ENCODE results near the gene ABR. TPM values are rescaled to one million over a fixed set of nuclear protein-coding genes. Genes with fewer than 3 reads are reported as not detected.
A peak's percentile ranks its signal among the peaks of the same experiment; 100 is the strongest.
"Not testable (repeated sequence)": the region's sequence is repeated elsewhere in the genome, so short reads cannot be mapped to it uniquely, and the experiment has no call there.

The ABR gene
- total and polyA plus RNA-seq, 4 experiments from 2014 or later, result 7.2 to 157 (median 86.1) TPM

DNA sequence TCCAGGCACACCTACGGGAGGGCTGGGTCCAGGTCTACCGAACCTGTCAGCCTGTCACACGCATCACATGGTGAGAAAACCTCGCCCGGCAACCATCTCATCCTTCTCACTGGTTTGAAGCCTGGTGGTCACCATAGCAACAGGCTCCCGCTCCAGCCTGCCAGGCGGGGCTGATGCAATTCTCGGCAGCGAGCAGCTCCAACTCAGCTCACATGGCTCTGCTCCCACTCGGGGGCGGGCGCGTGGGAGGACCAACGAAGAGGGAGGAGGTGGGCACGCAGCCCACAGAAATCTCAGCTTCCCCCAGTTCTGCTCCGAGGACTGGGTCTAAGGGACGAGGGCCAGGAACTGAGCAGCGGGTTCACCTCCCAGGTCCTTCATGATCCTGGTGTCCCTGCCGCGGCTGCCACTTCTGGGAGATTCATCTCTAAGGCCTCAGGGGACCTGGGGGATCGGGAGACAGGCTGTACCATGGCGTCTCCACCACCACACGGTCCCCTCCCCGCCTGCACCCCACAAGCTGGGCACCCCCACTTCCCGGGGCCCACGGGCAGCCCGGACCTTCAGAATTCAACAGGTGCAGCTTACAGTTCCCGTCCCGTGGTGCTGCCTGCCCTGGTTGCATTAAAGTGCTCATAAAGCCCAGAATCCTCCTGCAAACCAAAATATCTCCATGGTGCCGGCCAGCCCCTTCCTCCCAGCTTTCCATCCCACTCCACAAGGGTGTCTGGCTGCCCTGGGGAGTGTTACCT, 25.8 kb downstream of the ABR start:
- peaks cover 2 to 7% of the 10 kb centered on the region in 2 donors for H3K36me3 Mint-ChIP-seq
- intact Hi-C loops (cut with micrococcal nuclease), result no loop called here
- no peaks in the 10 kb centered on the region for H3K36me3 ChIP-seq (ENCODE audit: insufficient read depth, low read length)
- no peaks in the 10 kb centered on the region for H3K4me1 ChIP-seq (ENCODE audit: insufficient read depth, low read length)
- H3K9me3 ChIP-seq (ENCODE audit: control insufficient read depth in 1 of 2, low read length in 2 of 2), result no peaks in the 10 kb centered on the region
- POLR2A ChIA-PET (ENCODE audit: partially characterized antibody), result no interaction called here
- peaks cover 0 to 3% (median 0%) of the 10 kb centered on the region in 8 donors for H3K9me3 Mint-ChIP-seq
- peak overlapping the region in 2 of 7 donors; percentile 47 to 66 for H3K27ac Mint-ChIP-seq
- no peak overlapping the region for H3K4me3 ChIP-seq (ENCODE audit: low read length in 2 of 2)
- H3K4me3 Mint-ChIP-seq, result no peak overlapping the region
- no peaks in the 10 kb centered on the region for H3K27me3 Mint-ChIP-seq
- no peak overlapping the region for H3K27ac ChIP-seq (ENCODE audit: low read depth, low read length)
- H3K4me1 Mint-ChIP-seq, result no peaks in the 10 kb centered on the region
- CTCF ChIA-PET (ENCODE audit: partially characterized antibody), result no interaction called here
- no peaks in the 10 kb centered on the region for H3K27me3 ChIP-seq (ENCODE audit: insufficient read depth, low read length)
- no peak for DNase-seq

- intact Hi-C loops (cut with micrococcal nuclease); CTCF ChIA-PET (ENCODE audit: partially characterized antibody); H3K36me3 ChIP-seq (ENCODE audit: insufficient read depth, low read length); H3K27ac Mint-ChIP-seq; H3K4me3 ChIP-seq (ENCODE audit: low read length in 2 of 2); H3K4me3 Mint-ChIP-seq; H3K27me3 ChIP-seq (ENCODE audit: insufficient read depth, low read length); DNase-seq; H3K9me3 ChIP-seq (ENCODE audit: control insufficient read depth in 1 of 2, low read length in 2 of 2); POLR2A ChIA-PET (ENCODE audit: partially characterized antibody); H3K4me1 Mint-ChIP-seq; H3K4me1 ChIP-seq (ENCODE audit: insufficient read depth, low read length); H3K27ac ChIP-seq (ENCODE audit: low read depth, low read length); H3K36me3 Mint-ChIP-seq; H3K9me3 Mint-ChIP-seq; H3K27me3 Mint-ChIP-seq: not testable (repeated sequence)
These were observed 27.2 kb downstream of the ABR start for GRCh38 chr17:1152582-1152981.

GRCh38 chr17:1150863-1151600, 28.7 kb downstream of the ABR start:
- Mint-ChIP-seq H3K9me3 (no peaks in the 10 kb centered on the region), H3K27ac (peak overlapping the region in 1 of 7 donors; percentile 67), H3K4me3 (no peak overlapping the region), H3K36me3 (peaks cover 0 to 4% of the 10 kb centered on the region in 2 donors), H3K4me1 (no peaks in the 10 kb centered on the region), H3K27me3 (no peaks in the 10 kb centered on the region)
- H3K4me1 ChIP-seq (ENCODE audit: insufficient read depth, low read length), result no peaks in the 10 kb centered on the region
- H3K9me3 ChIP-seq (ENCODE audit: control insufficient read depth in 1 of 2, low read length in 2 of 2), result no peaks in the 10 kb centered on the region
- POLR2A ChIA-PET (ENCODE audit: partially characterized antibody), result no interaction called here
- no peaks in the 10 kb centered on the region for H3K36me3 ChIP-seq (ENCODE audit: insufficient read depth, low read length)
- no peaks in the 10 kb centered on the region for H3K27me3 ChIP-seq (ENCODE audit: insufficient read depth, low read length)
- CTCF ChIA-PET (ENCODE audit: partially characterized antibody), result interaction anchor here (0.8 to 1.3 kb wide), 2 partner anchors 28 to 93 kb away, joined by 3 read pairs; no protein-coding TSS in a partner anchor
- no peak overlapping the region for H3K4me3 ChIP-seq (ENCODE audit: low read length in 2 of 2)
- no peak overlapping the region for H3K27ac ChIP-seq (ENCODE audit: low read depth, low read length)
- intact Hi-C loops (cut with micrococcal nuclease), result no loop called here
- DNase-seq, result no peak

GRCh38 chr17:1149869-1150268, 29.9 kb downstream of the ABR start:
- Histone ChIP-seq H3K27me3 (ENCODE audit: insufficient read depth, low read length) (no peaks in the 10 kb centered on the region), H3K36me3 (ENCODE audit: insufficient read depth, low read length) (no peaks in the 10 kb centered on the region), H3K4me1 (ENCODE audit: insufficient read depth, low read length) (no peaks in the 10 kb centered on the region), H3K27ac (ENCODE audit: low read depth, low read length) (no peak overlapping the region), H3K4me3 (ENCODE audit: low read length in 2 of 2) (no peak overlapping the region), H3K9me3 (ENCODE audit: control insufficient read depth in 1 of 2, low read length in 2 of 2) (no peaks in the 10 kb centered on the region)
- no peak overlapping the region for H3K4me3 Mint-ChIP-seq
- peaks cover 0 to 2% (median 0%) of the 10 kb centered on the region in 8 donors for H3K9me3 Mint-ChIP-seq
- intact Hi-C loops (cut with micrococcal nuclease), result no loop called here
- POLR2A ChIA-PET (ENCODE audit: partially characterized antibody), result no interaction called here
- no peaks in the 10 kb centered on the region for H3K4me1 Mint-ChIP-seq
- no peaks in the 10 kb centered on the region for H3K27me3 Mint-ChIP-seq
- peaks cover 0 to 4% of the 10 kb centered on the region in 2 donors for H3K36me3 Mint-ChIP-seq
- peak overlapping the region in 1 of 7 donors; percentile 48 for H3K27ac Mint-ChIP-seq
- no peak for DNase-seq
- CTCF ChIA-PET (ENCODE audit: partially characterized antibody), result interaction anchor here (0.6 to 1.3 kb wide), 2 partner anchors 27 to 1515 kb away, joined by 3 to 4 read pairs; no protein-coding TSS in a partner anchor

GRCh38 chr17:1147664-1148063, 32.1 kb downstream of the ABR start:
- intact Hi-C loops (cut with micrococcal nuclease), result no loop called here
- Mint-ChIP-seq H3K9me3 (peaks cover 0 to 2% (median 0%) of the 10 kb centered on the region in 8 donors), H3K27ac (peak overlapping the region in 1 of 7 donors; percentile 12), H3K36me3 (peaks cover 0 to 4% of the 10 kb centered on the region in 2 donors), H3K27me3 (no peaks in the 10 kb centered on the region), H3K4me3 (no peak overlapping the region), H3K4me1 (no peaks in the 10 kb centered on the region)
- DNase-seq, result no peak
- no peak overlapping the region for H3K4me3 ChIP-seq (ENCODE audit: low read length in 2 of 2)
- H3K9me3 ChIP-seq (ENCODE audit: control insufficient read depth in 1 of 2, low read length in 2 of 2), result no peaks in the 10 kb centered on the region
- no peaks in the 10 kb centered on the region for H3K4me1 ChIP-seq (ENCODE audit: insufficient read depth, low read length)
- H3K27me3 ChIP-seq (ENCODE audit: insufficient read depth, low read length), result no peaks in the 10 kb centered on the region
- CTCF ChIA-PET (ENCODE audit: partially characterized antibody), result interaction anchor here (1.1 kb wide), 2 partner anchors 25 kb away, joined by 3 to 5 read pairs; no protein-coding TSS in a partner anchor
- no peaks in the 10 kb centered on the region for H3K36me3 ChIP-seq (ENCODE audit: insufficient read depth, low read length)
- POLR2A ChIA-PET (ENCODE audit: partially characterized antibody), result no interaction called here
- H3K27ac ChIP-seq (ENCODE audit: low read depth, low read length), result no peak overlapping the region

DNA sequence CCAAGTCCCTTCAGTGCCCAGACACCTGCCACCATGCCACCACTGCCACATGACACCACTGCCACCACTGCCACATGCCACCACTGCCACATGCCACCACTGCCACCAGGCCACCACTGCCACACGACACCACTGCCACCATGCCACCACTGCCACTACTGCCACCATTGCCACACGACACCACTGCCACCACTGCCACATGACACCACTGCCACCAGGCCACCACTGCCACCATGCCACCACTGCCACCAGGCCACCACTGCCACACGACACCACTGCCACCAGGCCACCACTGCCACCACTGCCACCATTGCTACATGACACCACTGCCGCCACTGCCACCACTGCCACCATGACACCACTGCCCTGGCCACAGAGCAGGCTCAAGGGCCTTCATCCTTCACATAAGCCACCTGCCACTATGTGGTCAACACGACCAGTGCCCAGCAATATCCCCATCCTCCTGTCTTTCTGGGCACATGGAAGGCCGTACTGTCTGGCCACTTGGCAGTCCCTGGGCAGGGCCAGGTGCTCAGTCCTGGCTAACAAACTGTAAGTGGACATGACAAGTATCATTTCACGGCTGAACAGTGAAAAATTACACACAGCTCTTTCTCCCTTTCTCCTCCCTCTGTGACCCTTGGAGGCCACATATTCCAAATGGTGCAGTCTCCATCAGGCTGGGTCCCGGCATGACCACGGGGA, 33.1 kb downstream of the ABR start:
- Mint-ChIP-seq H3K9me3 (peaks cover 0 to 2% (median 0%) of the 10 kb centered on the region in 8 donors), H3K27ac (peak overlapping the region in 4 of 7 donors; percentile 19 to 84 (median 66)), H3K4me1 (no peaks in the 10 kb centered on the region), H3K36me3 (peaks cover 0 to 4% of the 10 kb centered on the region in 2 donors), H3K4me3 (no peak overlapping the region), H3K27me3 (no peaks in the 10 kb centered on the region)
- Histone ChIP-seq H3K4me1 (ENCODE audit: insufficient read depth, low read length) (no peaks in the 10 kb centered on the region), H3K9me3 (ENCODE audit: control insufficient read depth in 1 of 2, low read length in 2 of 2) (no peaks in the 10 kb centered on the region), H3K27me3 (ENCODE audit: insufficient read depth, low read length) (no peaks in the 10 kb centered on the region), H3K27ac (ENCODE audit: low read depth, low read length) (no peak overlapping the region), H3K4me3 (ENCODE audit: low read length in 2 of 2) (no peak overlapping the region), H3K36me3 (ENCODE audit: insufficient read depth, low read length) (no peaks in the 10 kb centered on the region)
- no peak for DNase-seq
- intact Hi-C loops (cut with micrococcal nuclease), result no loop called here
- ChIA-PET CTCF (ENCODE audit: partially characterized antibody) (interaction anchor here (1.1 kb wide), 1 partner anchor 24 kb away, joined by 3 read pairs; no protein-coding TSS in a partner anchor), POLR2A (ENCODE audit: partially characterized antibody) (no interaction called here)
